ENCODE data around the gene PTEN. TPM values are rescaled to one million over a fixed set of nuclear protein-coding genes. Genes with fewer than 3 reads are reported as not detected.

Gene PTEN
- total and polyA plus RNA-seq, 2 donors (not counting 3 experiments of a cell fraction or from before 2014, with no cell fraction given): 8.0 to 76.9 TPM

GRCh38 chr10:87882555-87883294 lies 19.3 kb downstream of the PTEN start:
- no peak overlapping the region for H3K9ac ChIP-seq (replicated peaks; ENCODE audit: extremely low read depth, insufficient read depth, low read length)
- H4K20me1 ChIP-seq (replicated peaks; ENCODE audit: control insufficient read depth, extremely low read depth, insufficient read depth, low read length): peaks cover 10% of the 10 kb centered on the region
- intact Hi-C loops (cut with micrococcal nuclease): no loop called here
- no peak overlapping the region for H3K4me3 ChIP-seq (replicated peaks in 1 of 3; ENCODE audit: insufficient read depth in 1 of 3, low read depth in 1 of 3, low read length in 3 of 3)
- CTCF ChIA-PET: interaction anchor here (0.6 to 1.0 kb wide), 3 partner anchors 11 to 506 kb away, joined by 3 to 5 read pairs (median 3); no protein-coding TSS in a partner anchor
- no peaks in the 10 kb centered on the region for H3K9me1 ChIP-seq (replicated peaks; ENCODE audit: control insufficient read depth, extremely low read depth, insufficient read depth, low read length)
- H3K9me3 ChIP-seq (replicated peaks; ENCODE audit: control insufficient read depth, insufficient read depth, low read length): no peaks in the 10 kb centered on the region
- H3K27me3 ChIP-seq (ENCODE audit: control insufficient read depth in 2 of 2, insufficient read depth in 2 of 2, low read length in 2 of 2): no peaks in the 10 kb centered on the region
- dilution Hi-C loops (cut with MboI; ENCODE audit: extremely low pct_ligation_motif_present, low sequenced_read_pairs): no loop called here
- POLR2A ChIA-PET: interaction anchor here (0.9 kb wide), 1 partner anchor 11 kb away, joined by 3 read pairs; no protein-coding TSS in a partner anchor
- peaks cover 7% of the 10 kb centered on the region for H3K4me1 ChIP-seq (ENCODE audit: control insufficient read depth, extremely low read depth, insufficient read depth, low read length)
- TF ChIP-seq MYC (IDR thresholded peaks at IDR 0.05; ENCODE audit: low read depth, low read length): no peak
- TF ChIP-seq POLR2A (IDR thresholded peaks at IDR 0.05; ENCODE audit: low read depth, low read length): no peak
- no peak for TF ChIP-seq MAX (IDR thresholded peaks at IDR 0.05; ENCODE audit: insufficient read depth, insufficient read length)
- TF ChIP-seq EZH2 (IDR thresholded peaks at IDR 0.05; ENCODE audit: borderline replicate concordance, low read depth, low read length, severe bottlenecking): no peak
- TF ChIP-seq GATA2 (IDR thresholded peaks at IDR 0.05; ENCODE audit: insufficient read depth, insufficient read length, low read depth, low read length): no peak
- TF ChIP-seq JUN (IDR thresholded peaks at IDR 0.05; ENCODE audit: borderline replicate concordance, insufficient read depth, insufficient read length, low read depth): no peak
- peaks cover 0 to 3% of the 10 kb centered on the region in 2 experiments for H3K36me3 ChIP-seq (ENCODE audit: control insufficient read depth in 2 of 2, extremely low read depth in 1 of 2, insufficient read depth in 2 of 2, low read length in 2 of 2)
- no peak overlapping the region for H2AFZ ChIP-seq (ENCODE audit: low read depth, low read length)
- no TSS peak for BruUV-seq (replicated peaks)
- H3K4me2 ChIP-seq (ENCODE audit: insufficient read depth, low read length): no peak overlapping the region
- H3K27ac ChIP-seq (ENCODE audit: insufficient read depth, low read depth, low read length): no peak overlapping the region
- peaks cover 66% of the 10 kb centered on the region for H3K79me2 ChIP-seq (ENCODE audit: control insufficient read depth, insufficient read depth, low read length)
- FAIRE-seq (no peak), DNase-seq (ENCODE audit: low read depth, low spot score) (no peak)

- ChIA-PET POLR2A (no interaction called here), CTCF (interaction anchor here (1.0 kb wide), 1 partner anchor 9 kb away, joined by 3 read pairs; no protein-coding TSS in a partner anchor)
- Histone ChIP-seq H3K9me3 (replicated peaks; ENCODE audit: control insufficient read depth, insufficient read depth, low read length) (no peaks in the 10 kb centered on the region), H3K4me2 (ENCODE audit: insufficient read depth, low read length) (no peak overlapping the region), H3K79me2 (ENCODE audit: control insufficient read depth, insufficient read depth, low read length) (peaks cover 67% of the 10 kb centered on the region), H2AFZ (ENCODE audit: low read depth, low read length) (no peak overlapping the region), H3K9me1 (replicated peaks; ENCODE audit: control insufficient read depth, extremely low read depth, insufficient read depth, low read length) (no peaks in the 10 kb centered on the region), H3K4me1 (ENCODE audit: control insufficient read depth, extremely low read depth, insufficient read depth, low read length) (no peaks in the 10 kb centered on the region), H3K9ac (replicated peaks; ENCODE audit: extremely low read depth, insufficient read depth, low read length) (no peak overlapping the region), H4K20me1 (replicated peaks; ENCODE audit: control insufficient read depth, extremely low read depth, insufficient read depth, low read length) (peaks cover 7% of the 10 kb centered on the region), H3K36me3 (ENCODE audit: control insufficient read depth in 2 of 2, extremely low read depth in 1 of 2, insufficient read depth in 2 of 2, low read length in 2 of 2) (peaks cover 0 to 3% of the 10 kb centered on the region in 2 experiments), H3K27me3 (ENCODE audit: control insufficient read depth in 2 of 2, insufficient read depth in 2 of 2, low read length in 2 of 2) (no peaks in the 10 kb centered on the region), H3K4me3 (replicated peaks in 1 of 3; ENCODE audit: insufficient read depth in 1 of 3, low read depth in 1 of 3, low read length in 3 of 3) (no peak overlapping the region), H3K27ac (ENCODE audit: insufficient read depth, low read depth, low read length) (no peak overlapping the region)
- FAIRE-seq (no peak), DNase-seq (ENCODE audit: low read depth, low spot score) (no peak)
- intact Hi-C loops (cut with micrococcal nuclease): no loop called here
- dilution Hi-C loops (cut with MboI; ENCODE audit: extremely low pct_ligation_motif_present, low sequenced_read_pairs): no loop called here
- TF ChIP-seq MAX (IDR thresholded peaks at IDR 0.05; ENCODE audit: insufficient read depth, insufficient read length) (no peak), POLR2A (IDR thresholded peaks at IDR 0.05; ENCODE audit: low read depth, low read length) (no peak), POLR2AphosphoS5 (IDR thresholded peaks at IDR 0.05; ENCODE audit: insufficient read depth, low read depth, low read length) (no peak), MYC (IDR thresholded peaks at IDR 0.05; ENCODE audit: low read depth, low read length) (no peak), JUN (IDR thresholded peaks at IDR 0.05; ENCODE audit: borderline replicate concordance, insufficient read depth, insufficient read length, low read depth) (no peak), FOS (IDR thresholded peaks at IDR 0.05; ENCODE audit: borderline replicate concordance, insufficient read depth, low read length) (no peak), GATA2 (IDR thresholded peaks at IDR 0.05; ENCODE audit: insufficient read depth, insufficient read length, low read depth, low read length) (no peak), EZH2 (IDR thresholded peaks at IDR 0.05; ENCODE audit: borderline replicate concordance, low read depth, low read length, severe bottlenecking) (no peak), CTCF (IDR thresholded peaks at IDR 0.05; ENCODE audit: extremely low read depth in 1 of 2, insufficient read depth in 1 of 2, low read depth in 1 of 2, low read length in 2 of 2) (no peak)
- no TSS peak for BruUV-seq (replicated peaks)
These were observed 23.2 kb downstream of the PTEN start for GRCh38 chr10:87886635-87887034.
